A549 (cell line): ENCODE results near the gene RERE. TPM values are rescaled to one million over a fixed set of nuclear protein-coding genes. Genes with fewer than 3 reads are reported as not detected.

Experiments
- ATAC-seq, 2 experiments: fragments of 200-7000 bp in 1 of 2; fragments of >200 bp in 1 of 2; cut with Nextera tagmentation in 1 of 2; cut with Tn5 transposase in 1 of 2; 3 replicates each; pipeline versions ENCODE4 v1.8.0 to v1.9.1; 2018 to 2020; ENCODE audit warnings: mild to moderate bottlenecking in 1 of 2, moderate library complexity in 1 of 2
- CTCF ChIA-PET: fragments of 300-600 bp; sonication (Branson Sonifier 250); formaldehyde crosslinking; extraction: SDS; loops from one replicate; lab custom pipeline; 2021; ENCODE audit warnings: antibody characterized with exemption, inconsistent platforms; lab: Yijun Ruan, JAX
- POLR2A ChIA-PET: fragments of 350-600 bp; formaldehyde crosslinking; extraction: SDS; loops from one replicate; lab custom pipeline; 2021; ENCODE audit warnings: antibody characterized with exemption, inconsistent platforms; lab: Yijun Ruan, JAX
- DNase-seq, 2 experiments: peaks; one replicate each; pipeline versions ENCODE4 v3.0.0 to v3.0.0-alpha.2; 2011 to 2016; ENCODE audit warnings: low read depth in 1 of 2, low spot score in 1 of 2
- FAIRE-seq: peaks from 2 replicates; lab custom pipeline; 2011; peaks lifted over from hg19 to GRCh38; lab: Jason Lieb, UNC
- H3K27ac ChIP-seq, 2 experiments: fragments of >200 bp; sonication (Bioruptor Twin); formaldehyde crosslinking; 3 replicates each; pipeline ENCODE4 v1.5.1; 2016 to 2017
- H3K4me1 ChIP-seq: fragments of >200 bp; sonication (Bioruptor Twin); formaldehyde crosslinking; 3 replicates; pipeline ENCODE4 v1.6.1; 2016
- H3K4me2 ChIP-seq: fragments of >200 bp; sonication (Bioruptor Twin); formaldehyde crosslinking; 3 replicates; pipeline ENCODE4 v1.6.1; 2016
- H3K4me3 ChIP-seq: fragments of >200 bp; sonication (Bioruptor Twin); formaldehyde crosslinking; 3 replicates; pipeline ENCODE4 v1.5.1; 2016
- H3K9me3 ChIP-seq: fragments of >200 bp; sonication (Bioruptor Twin); formaldehyde crosslinking; 3 replicates; pipeline ENCODE4 v1.6.1; 2016
- BCL3 ChIP-seq: fragments of >200 bp; sonication (Bioruptor Twin); formaldehyde crosslinking; IDR thresholded peaks from 3 replicates; pipeline ENCODE4 v1.6.1; 2016
- CHD2 ChIP-seq: fragments of 150-350 bp; IDR thresholded peaks from 2 replicates; pipeline ENCODE4 v1.6.1; 2014; ENCODE audit warnings: low read length; ENCODE audit not compliant: partially characterized antibody
- CHD4 ChIP-seq: fragments of 200-600 bp; sonication (generic); IDR thresholded peaks from 2 replicates; pipeline ENCODE4 v1.6.1; 2016; ENCODE audit warnings: antibody characterized with exemption, mild to moderate bottlenecking, borderline replicate concordance
- CTCF ChIP-seq: fragments of >200 bp; sonication (Bioruptor Twin); formaldehyde crosslinking; IDR thresholded peaks from 3 replicates; pipeline ENCODE4 v1.5.1; 2016
- EHF ChIP-seq: fragments of 250-450 bp; sonication (Bioruptor Pico); IDR thresholded peaks from 2 replicates; pipeline ENCODE4 v1.5.0; 2020; ENCODE audit warnings: mild to moderate bottlenecking
- EP300 ChIP-seq, 2 experiments: fragments of >200 bp; sonication (Bioruptor Twin); formaldehyde crosslinking; IDR thresholded peaks; 2 replicates in 1 of 2; 3 replicates in 1 of 2; pipeline ENCODE4 v1.6.1; 2016 to 2017
- ESRRA ChIP-seq: fragments of 150-350 bp; IDR thresholded peaks from 2 replicates; pipeline ENCODE4 v1.6.1; 2014; ENCODE audit warnings: mild to moderate bottlenecking, low read length, borderline replicate concordance
- GATA3 ChIP-seq: IDR thresholded peaks from 2 replicates; pipeline ENCODE4 v1.6.1; 2012; ENCODE audit warnings: borderline replicate concordance
- HEYL ChIP-seq: fragments of 250-450 bp; sonication (Bioruptor Pico); IDR thresholded peaks from 2 replicates; pipeline ENCODE4 v1.8.0; 2021; ENCODE audit warnings: mild to moderate bottlenecking, moderate library complexity
- HMGXB4 ChIP-seq: fragments of 250-450 bp; sonication (Bioruptor Pico); IDR thresholded peaks from 2 replicates; pipeline ENCODE4 v1.5.0; 2021; ENCODE audit warnings: mild to moderate bottlenecking, moderate library complexity, borderline replicate concordance
- HOXB13 ChIP-seq: fragments of 250-450 bp; sonication (Bioruptor Pico); IDR thresholded peaks from 2 replicates; pipeline ENCODE4 v1.5.0; 2020; ENCODE audit warnings: low read depth, mild to moderate bottlenecking, moderate library complexity
- NFE2L2 ChIP-seq: fragments of 150-350 bp; conservative IDR thresholded peaks from 2 replicates; pipeline ENCODE4 v1.6.1; 2014; ENCODE audit warnings: low read length
- NPAS2 ChIP-seq: fragments of 250-450 bp; sonication (Bioruptor Pico); IDR thresholded peaks from 2 replicates; pipeline ENCODE4 v1.8.0; 2022; ENCODE audit warnings: mild to moderate bottlenecking, moderate library complexity, borderline replicate concordance
- PHF8 ChIP-seq: fragments of 200-600 bp; sonication (generic); IDR thresholded peaks from 2 replicates; pipeline ENCODE4 v1.6.1; 2016; ENCODE audit warnings: low read depth, mild to moderate bottlenecking, antibody characterized with exemption, moderate library complexity, borderline replicate concordance
- POLR2AphosphoS2 ChIP-seq: conservative IDR thresholded peaks from 2 replicates; pipeline ENCODE4 v1.6.1; 2012; ENCODE audit warnings: low read length, improper control_type of control experiment, inconsistent platforms
- RARB ChIP-seq: fragments of 250-450 bp; sonication (Bioruptor Pico); IDR thresholded peaks from 2 replicates; pipeline ENCODE4 v1.8.0; 2021; ENCODE audit warnings: mild to moderate bottlenecking, moderate library complexity
- RFX5 ChIP-seq: fragments of 450-650 bp; IDR thresholded peaks from 2 replicates; pipeline ENCODE4 v1.7.1; 2014; ENCODE audit warnings: antibody characterized with exemption, mild to moderate bottlenecking, moderate library complexity
- SMC3 ChIP-seq: fragments of >200 bp; sonication (Bioruptor Twin); formaldehyde crosslinking; IDR thresholded peaks from 3 replicates; pipeline ENCODE4 v1.6.1; 2018; ENCODE audit warnings: inconsistent platforms
- SREBF2 ChIP-seq: fragments of 450-650 bp; IDR thresholded peaks from 2 replicates; pipeline ENCODE4 v1.6.1; 2014; ENCODE audit warnings: mild to moderate bottlenecking, moderate library complexity
- TP53 ChIP-seq: fragments of 250-450 bp; sonication (Bioruptor Pico); IDR thresholded peaks from 2 replicates; pipeline ENCODE4 v1.5.0; 2021; ENCODE audit warnings: mild to moderate bottlenecking, moderate library complexity
- ZSCAN20 ChIP-seq: fragments of 250-450 bp; sonication (Bioruptor Pico); IDR thresholded peaks from 2 replicates; pipeline ENCODE4 v1.8.0; 2022; ENCODE audit warnings: mild to moderate bottlenecking, moderate library complexity
- WGBS: methylation state at CpG from one replicate; pipeline ENCODE4 v1.1.6; 2017; ENCODE audit errors: missing lambda C conversion rate; 5-methylcytosine and 5-hydroxymethylcytosine counted together
- polyA plus RNA-seq, 4 experiments: library from polyadenylated mRNA; depleted of rRNA in 3 of 4; stranded (reverse); fragments of >200 nt; fragmentation: RNase III in 1 of 4; extraction: RNeasy Plus Mini Kit Qiagen cat#74134 plus additional on column Dnase treatment in 1 of 4; gene quantifications; 2 replicates in 3 of 4; 3 replicates in 1 of 4; pipeline ENCODE4 v1.2.3, GENCODE V29; 2011 to 2017

The RERE gene
- polyA plus RNA-seq, 2 of the 4 experiments (the other 2 are of a cell fraction): 12.6 to 28.6 TPM

GRCh38 chr1:8813016-8813763 is 4.2 kb downstream of the RERE start:
- Histone ChIP-seq H3K4me3 (no peak overlapping the region), H3K9me3 (no peaks in the 10 kb centered on the region), H3K27ac (peak overlapping the region in 1 of 2 experiments; percentile 29; a peak in 1 of 6 replicates), H3K4me1 (peaks cover 41% of the 10 kb centered on the region), H3K4me2 (no peak overlapping the region)
- ATAC-seq (no peak), FAIRE-seq (no peak), DNase-seq (no peak)
- ChIA-PET POLR2A (interaction anchor here (0.7 kb wide), 1 partner anchor 35 kb away, joined by 3 read pairs; no protein-coding TSS in a partner anchor), CTCF (interaction anchor here (0.6 to 0.8 kb wide), 2 partner anchors 36 to 127 kb away, joined by 3 read pairs; no protein-coding TSS in a partner anchor)
- no peak for TF ChIP-seq ESRRA
- TF ChIP-seq SREBF2: no peak
- TF ChIP-seq NPAS2: no peak
- no peak for TF ChIP-seq SMC3
- no peak for TF ChIP-seq PHF8
- TF ChIP-seq HOXB13 (CRISPR knock-in tag): no peak
- TF ChIP-seq NFE2L2: no peak
- no peak for TF ChIP-seq CHD4
- TF ChIP-seq POLR2AphosphoS2: no peak
- TF ChIP-seq TP53 (CRISPR knock-in tag): no peak
- TF ChIP-seq RFX5: no peak
- TF ChIP-seq GATA3: no peak
- no peak for TF ChIP-seq RARB (CRISPR knock-in tag)
- TF ChIP-seq BCL3: no peak
- no peak for TF ChIP-seq CHD2
- WGBS: 70% methylated on average over 6 of the region's 6 CpGs

DNA sequence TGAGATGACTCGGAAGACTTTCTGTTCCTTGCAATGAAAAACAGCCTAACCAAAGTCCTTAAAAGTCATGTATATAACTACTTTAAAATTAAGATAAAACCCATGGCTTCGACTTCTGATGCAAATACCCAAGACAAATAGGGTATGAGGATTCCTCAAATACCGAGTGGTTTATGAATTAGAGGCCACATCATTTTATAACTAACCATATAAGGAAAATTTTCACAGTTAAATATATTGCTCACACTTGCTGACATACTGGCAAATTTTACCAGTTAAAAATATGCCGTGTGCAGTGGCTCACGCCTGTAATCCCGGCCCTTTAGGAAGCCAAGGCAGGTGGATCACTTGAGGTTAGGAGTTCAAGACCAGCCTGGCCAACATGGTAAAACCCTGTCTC is 5.4 kb downstream of the RERE start:
- no peak for ATAC-seq
- TF ChIP-seq EP300 (IDR thresholded peaks at IDR 0.05) (no peak), EHF (CRISPR knock-in tag) (no peak), HEYL (CRISPR knock-in tag) (no peak), ZSCAN20 (no peak), NPAS2 (no peak), SMC3 (no peak), CTCF (no peak), HMGXB4 (CRISPR knock-in tag) (no peak)
- no peak for DNase-seq
- POLR2A ChIA-PET: no interaction called here
- CTCF ChIA-PET: no interaction called here
- no peaks in the 10 kb centered on the region for H3K9me3 ChIP-seq
- H3K4me2 ChIP-seq: no peak overlapping the region
- peaks cover 41% of the 10 kb centered on the region for H3K4me1 ChIP-seq
- 70% methylated on average over 6 of the region's 6 CpGs for WGBS
- no peak overlapping the region for H3K27ac ChIP-seq
- FAIRE-seq: no peak
- H3K4me3 ChIP-seq: no peak overlapping the region
